WTC11 (cell line): Measurements from ENCODE around the gene RNF148.

Source experiments
- ETV6 ChIP-seq: sonication (generic); formaldehyde crosslinking; IDR thresholded peaks from 2 replicates; pipeline ENCODE4 v1.8.1; 2022; ENCODE audit warnings: mild to moderate bottlenecking, missing genetic modification reagents
- MYBL2 ChIP-seq: sonication (generic); formaldehyde crosslinking; IDR thresholded peaks from 2 replicates; pipeline ENCODE4 v1.8.1; 2023; ENCODE audit warnings: mild to moderate bottlenecking, moderate library complexity, missing genetic modification reagents
- TF ChIP-seq, protein P1 (sequence below): sonication (generic); formaldehyde crosslinking; IDR thresholded peaks from 2 replicates; pipeline ENCODE4 v1.8.0; 2022; ENCODE audit warnings: mild to moderate bottlenecking, missing genetic modification reagents
- TF ChIP-seq, protein P2 (sequence below): fragments of 200-600 bp; IDR thresholded peaks from 2 replicates; pipeline ENCODE4 v1.8.0; 2022; ENCODE audit warnings: antibody characterized with exemption
- TF ChIP-seq, protein P3 (sequence below): sonication (generic); formaldehyde crosslinking; IDR thresholded peaks from 2 replicates; pipeline ENCODE4 v1.8.1; 2023; ENCODE audit warnings: mild to moderate bottlenecking, missing genetic modification reagents

DNA sequence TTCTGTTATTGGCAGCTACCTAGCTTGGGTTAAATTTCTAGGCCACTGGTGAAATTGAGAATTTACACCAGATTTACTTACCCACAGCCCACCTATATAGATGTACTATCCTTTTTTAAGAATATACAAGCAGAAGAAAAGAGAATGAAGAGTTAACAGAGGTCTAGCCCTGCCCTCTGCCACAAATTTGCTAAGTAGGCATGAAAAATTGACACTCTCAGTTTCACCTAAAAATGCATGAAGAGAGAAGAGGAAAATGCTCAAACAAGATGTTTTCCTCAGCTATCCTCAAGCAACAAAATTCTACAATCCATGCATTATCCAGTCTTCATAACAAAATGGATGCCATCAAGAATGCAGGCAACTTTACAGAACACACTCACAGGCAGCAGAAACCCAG is 24.6 kb upstream of the RNF148 start:
- TF ChIP-seq, protein P1, sequence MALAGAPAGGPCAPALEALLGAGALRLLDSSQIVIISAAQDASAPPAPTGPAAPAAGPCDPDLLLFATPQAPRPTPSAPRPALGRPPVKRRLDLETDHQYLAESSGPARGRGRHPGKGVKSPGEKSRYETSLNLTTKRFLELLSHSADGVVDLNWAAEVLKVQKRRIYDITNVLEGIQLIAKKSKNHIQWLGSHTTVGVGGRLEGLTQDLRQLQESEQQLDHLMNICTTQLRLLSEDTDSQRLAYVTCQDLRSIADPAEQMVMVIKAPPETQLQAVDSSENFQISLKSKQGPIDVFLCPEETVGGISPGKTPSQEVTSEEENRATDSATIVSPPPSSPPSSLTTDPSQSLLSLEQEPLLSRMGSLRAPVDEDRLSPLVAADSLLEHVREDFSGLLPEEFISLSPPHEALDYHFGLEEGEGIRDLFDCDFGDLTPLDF (CRISPR knock-in tag), result no peak
- TF ChIP-seq, protein P2, sequence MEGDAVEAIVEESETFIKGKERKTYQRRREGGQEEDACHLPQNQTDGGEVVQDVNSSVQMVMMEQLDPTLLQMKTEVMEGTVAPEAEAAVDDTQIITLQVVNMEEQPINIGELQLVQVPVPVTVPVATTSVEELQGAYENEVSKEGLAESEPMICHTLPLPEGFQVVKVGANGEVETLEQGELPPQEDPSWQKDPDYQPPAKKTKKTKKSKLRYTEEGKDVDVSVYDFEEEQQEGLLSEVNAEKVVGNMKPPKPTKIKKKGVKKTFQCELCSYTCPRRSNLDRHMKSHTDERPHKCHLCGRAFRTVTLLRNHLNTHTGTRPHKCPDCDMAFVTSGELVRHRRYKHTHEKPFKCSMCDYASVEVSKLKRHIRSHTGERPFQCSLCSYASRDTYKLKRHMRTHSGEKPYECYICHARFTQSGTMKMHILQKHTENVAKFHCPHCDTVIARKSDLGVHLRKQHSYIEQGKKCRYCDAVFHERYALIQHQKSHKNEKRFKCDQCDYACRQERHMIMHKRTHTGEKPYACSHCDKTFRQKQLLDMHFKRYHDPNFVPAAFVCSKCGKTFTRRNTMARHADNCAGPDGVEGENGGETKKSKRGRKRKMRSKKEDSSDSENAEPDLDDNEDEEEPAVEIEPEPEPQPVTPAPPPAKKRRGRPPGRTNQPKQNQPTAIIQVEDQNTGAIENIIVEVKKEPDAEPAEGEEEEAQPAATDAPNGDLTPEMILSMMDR, result no peak
- TF ChIP-seq MYBL2 (CRISPR knock-in tag) (no peak), ETV6 (CRISPR knock-in tag) (no peak)
- TF ChIP-seq, protein P3, sequence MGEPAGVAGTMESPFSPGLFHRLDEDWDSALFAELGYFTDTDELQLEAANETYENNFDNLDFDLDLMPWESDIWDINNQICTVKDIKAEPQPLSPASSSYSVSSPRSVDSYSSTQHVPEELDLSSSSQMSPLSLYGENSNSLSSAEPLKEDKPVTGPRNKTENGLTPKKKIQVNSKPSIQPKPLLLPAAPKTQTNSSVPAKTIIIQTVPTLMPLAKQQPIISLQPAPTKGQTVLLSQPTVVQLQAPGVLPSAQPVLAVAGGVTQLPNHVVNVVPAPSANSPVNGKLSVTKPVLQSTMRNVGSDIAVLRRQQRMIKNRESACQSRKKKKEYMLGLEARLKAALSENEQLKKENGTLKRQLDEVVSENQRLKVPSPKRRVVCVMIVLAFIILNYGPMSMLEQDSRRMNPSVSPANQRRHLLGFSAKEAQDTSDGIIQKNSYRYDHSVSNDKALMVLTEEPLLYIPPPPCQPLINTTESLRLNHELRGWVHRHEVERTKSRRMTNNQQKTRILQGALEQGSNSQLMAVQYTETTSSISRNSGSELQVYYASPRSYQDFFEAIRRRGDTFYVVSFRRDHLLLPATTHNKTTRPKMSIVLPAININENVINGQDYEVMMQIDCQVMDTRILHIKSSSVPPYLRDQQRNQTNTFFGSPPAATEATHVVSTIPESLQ (CRISPR knock-in tag), result no peak
